ENCODE results near the gene OR7A10.

The OR7A10 gene

GRCh38 chr19:14848822-14849221 lies at the start of gene OR7A10:
Gene OR7A10 (minus strand): TSS chr19:14848922. CDS start chr19:14841877, 7,045 bp downstream.
- no peak for DNase-seq

- no peak for DNase-seq
Measured at GRCh38 chr19:14890643-14891379, 42.1 kb upstream of the OR7A10 start.

- DNase-seq: no peak
Measured at GRCh38 chr19:14889994-14890642, 41.4 kb upstream of the OR7A10 start.

GRCh38 chr19:14886032-14886431 lies 37.3 kb upstream of the OR7A10 start, which contains the start of gene OR7A17:
Gene OR7A17 (minus strand): TSS chr19:14886132. CDS start chr19:14881355, 4,777 bp downstream.
- DNase-seq: no peak

GRCh38 chr19:14871619-14872230 lies 23.0 kb upstream of the OR7A10 start:
- DNase-seq: no peak

DNA sequence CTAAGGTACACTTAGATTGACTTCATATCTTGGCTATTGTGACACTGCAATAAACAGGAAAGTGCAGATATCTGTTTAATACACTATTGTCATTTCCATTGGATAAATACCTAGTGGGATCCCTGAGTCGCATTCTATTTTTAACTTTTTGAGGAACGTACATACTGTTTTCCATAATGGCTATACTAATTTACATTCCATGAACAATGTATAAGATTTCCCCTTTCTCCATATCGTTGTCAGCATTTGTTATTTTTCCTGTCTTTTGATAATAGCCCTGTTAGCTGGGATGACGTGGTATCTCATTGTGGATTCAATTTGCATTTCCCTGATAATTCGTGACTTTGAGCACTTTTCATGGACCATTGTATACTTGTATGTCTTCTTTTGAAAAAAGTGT lies 19.8 kb upstream of the OR7A10 start:
- no peak for DNase-seq

- DNase-seq: no peak
Measured at GRCh38 chr19:14843578-14843977, 5.1 kb downstream of the OR7A10 start.

GRCh38 chr19:14843169-14843568 lies 5.6 kb downstream of the OR7A10 start:
- DNase-seq: no peak

GRCh38 chr19:14840206-14840605 lies 8.5 kb downstream of the OR7A10 start:
- DNase-seq: no peak

DNA sequence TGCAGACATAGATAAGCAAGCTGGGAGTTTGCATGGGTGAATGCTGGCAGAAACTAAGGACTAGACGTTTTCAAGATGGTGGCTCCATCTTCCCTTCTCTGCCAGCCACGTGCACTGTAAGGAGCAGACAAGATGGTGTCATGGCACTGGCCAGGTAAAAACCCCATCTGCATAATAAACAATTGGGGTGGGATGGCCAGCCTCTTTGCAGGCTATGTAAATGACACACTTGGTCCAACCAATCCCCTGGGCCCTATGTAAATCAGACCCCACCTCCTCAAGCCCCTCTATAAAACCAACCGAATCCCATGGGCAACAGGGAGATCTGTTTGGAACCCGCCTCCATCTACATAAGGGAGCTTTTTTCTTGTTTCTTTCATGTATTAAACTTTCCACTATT lies 11.3 kb downstream of the OR7A10 start:
- DNase-seq: no peak

- peak; percentile 63 for DNase-seq
Measured at GRCh38 chr19:14835011-14835410, 13.7 kb downstream of the OR7A10 start, which contains the start of the genes OR7A5 and OR7C1. Gene OR7A5 (minus strand): TSS chr19:14835185. CDS start chr19:14828241, 6,944 bp downstream. Gene OR7C1 (minus strand): TSS chr19:14835185. CDS start chr19:14800136, 35,049 bp downstream.

- no peak for DNase-seq
Measured at GRCh38 chr19:14830702-14831101, 18.0 kb downstream of the OR7A10 start.

- no peak for DNase-seq
Measured at GRCh38 chr19:14826006-14826405, 22.7 kb downstream of the OR7A10 start.

DNA sequence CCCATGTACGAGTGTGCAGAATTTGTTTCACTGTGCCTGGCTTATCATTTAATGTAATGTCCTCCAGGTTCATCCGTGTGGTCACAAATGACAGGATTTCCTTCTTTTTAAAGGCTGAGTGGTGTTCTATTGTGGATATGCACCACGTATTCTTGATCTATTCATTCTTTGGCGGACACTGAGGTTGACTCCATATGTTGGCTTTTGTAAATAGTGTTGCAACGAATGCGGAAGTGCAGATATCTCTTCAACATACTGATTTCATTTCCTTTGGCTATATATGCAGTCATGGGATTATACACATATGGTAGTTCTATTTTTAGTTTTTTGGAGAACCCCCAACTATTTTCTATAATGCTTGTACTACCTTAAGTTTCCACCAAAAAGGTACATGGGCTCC lies 26.8 kb downstream of the OR7A10 start:
- no peak for DNase-seq

DNA sequence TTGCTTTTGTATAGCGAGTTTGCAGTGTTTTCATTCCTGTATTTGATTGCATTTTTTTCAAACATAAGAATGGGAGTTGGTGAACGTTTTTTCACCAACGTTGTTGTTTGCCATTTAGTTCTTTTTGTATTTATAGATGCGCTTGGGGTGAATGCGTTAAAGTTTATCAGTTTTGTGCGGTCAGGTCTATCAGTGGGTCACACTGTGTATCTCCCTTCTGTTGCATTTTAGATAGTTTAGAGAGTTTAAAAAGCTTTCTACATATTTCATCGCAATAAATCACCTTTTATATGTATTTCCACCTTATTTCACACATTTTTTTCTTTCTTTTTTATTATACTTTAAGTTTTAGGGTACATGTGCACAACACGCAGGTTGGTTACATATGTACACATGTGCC lies 30.1 kb downstream of the OR7A10 start:
- no peak for DNase-seq

DNA sequence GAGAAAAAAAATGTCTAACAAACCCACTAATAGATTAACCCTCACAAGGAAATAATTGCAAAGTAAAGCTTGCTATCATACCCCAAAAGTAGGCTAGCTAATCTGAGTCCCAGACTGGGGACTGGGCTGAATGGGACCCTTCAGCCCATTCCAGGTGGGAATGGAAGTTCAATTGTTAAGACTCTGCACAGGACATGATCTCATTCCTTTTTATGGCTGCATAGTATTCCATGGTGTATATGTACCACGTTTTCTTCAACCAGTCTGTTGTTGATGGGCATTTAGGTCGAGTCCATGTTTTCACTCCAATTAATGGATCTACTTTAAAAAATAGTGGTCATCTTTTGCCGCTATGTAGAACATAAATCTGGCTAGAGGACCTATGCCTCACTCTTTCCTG lies 31.7 kb downstream of the OR7A10 start:
- no peak for DNase-seq

DNA sequence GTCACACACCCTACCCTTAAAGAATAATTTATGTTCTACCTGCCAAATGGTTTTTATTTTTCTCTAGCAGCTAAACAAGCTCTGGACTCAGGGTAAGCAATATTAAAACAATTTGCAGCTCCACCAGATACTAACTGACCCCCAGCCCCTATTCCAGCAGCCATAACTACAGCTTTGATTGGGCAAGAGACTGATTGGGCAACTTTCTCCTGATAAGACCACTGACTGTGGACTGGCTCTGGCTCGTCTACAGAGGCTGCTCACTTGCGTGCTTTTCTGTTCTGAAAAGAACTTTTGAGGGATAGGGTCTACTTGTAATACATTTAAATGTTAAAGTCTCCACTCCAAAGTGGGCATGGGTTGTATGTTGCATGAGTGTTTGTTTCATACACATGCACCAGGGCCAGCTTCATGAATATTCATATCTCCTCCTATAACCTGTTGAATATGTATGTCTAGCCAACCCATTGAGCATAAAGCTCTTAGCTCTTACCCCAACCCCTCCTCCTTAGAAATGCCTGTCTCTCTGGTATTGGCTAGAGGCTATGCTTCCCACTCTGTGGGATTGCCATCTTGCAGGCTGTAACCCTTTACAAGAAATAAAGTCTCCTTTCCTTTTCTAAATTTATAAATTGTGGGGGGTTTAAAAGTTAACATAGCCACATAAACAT lies 33.6 kb downstream of the OR7A10 start:
- no peak for DNase-seq

- no peak for DNase-seq
Measured at GRCh38 chr19:14809272-14810057, 39.3 kb downstream of the OR7A10 start.

DNA sequence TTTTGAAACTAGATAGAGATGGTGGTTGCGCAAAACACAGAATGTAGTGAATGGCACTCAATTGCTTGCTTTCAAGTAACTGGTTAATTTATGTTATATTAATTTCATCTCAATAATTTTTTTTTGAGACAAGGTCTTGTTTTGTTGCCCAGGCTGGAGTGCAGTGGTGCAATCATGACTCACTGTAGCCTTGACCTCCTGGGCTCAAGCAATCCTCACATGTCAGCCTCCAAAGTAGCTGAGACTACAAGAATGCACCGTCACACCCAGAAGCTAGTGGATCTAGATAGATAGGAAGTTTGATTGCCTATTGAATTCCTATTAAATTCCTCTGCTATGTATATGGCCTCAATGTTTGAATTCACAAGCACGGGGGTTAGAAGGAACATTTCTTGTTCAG lies 44.0 kb downstream of the OR7A10 start:
- DNase-seq: no peak

GRCh38 chr19:14798760-14799159 lies 50.0 kb downstream of the OR7A10 start:
- no peak for DNase-seq

DNA sequence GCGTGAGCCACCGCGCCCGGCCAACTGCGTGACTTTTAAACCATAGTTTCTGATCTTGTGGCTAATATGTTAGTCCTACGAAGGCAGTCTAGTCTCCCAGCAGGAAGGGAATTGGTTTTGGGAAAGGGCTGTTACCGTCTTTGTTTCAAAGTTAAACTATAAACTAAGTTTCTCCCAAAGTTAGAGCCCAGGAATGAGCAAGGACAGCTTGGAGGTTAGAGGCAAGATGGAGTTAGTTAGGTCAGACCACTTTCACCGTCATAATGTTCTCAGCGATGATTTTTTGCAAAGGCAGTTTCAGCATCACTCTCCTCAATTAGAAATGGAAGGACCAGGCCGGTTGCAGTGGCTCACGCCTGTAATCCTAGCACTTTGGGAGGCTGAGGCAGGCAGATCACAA lies 52.7 kb downstream of the OR7A10 start:
- DNase-seq: no peak

DNA sequence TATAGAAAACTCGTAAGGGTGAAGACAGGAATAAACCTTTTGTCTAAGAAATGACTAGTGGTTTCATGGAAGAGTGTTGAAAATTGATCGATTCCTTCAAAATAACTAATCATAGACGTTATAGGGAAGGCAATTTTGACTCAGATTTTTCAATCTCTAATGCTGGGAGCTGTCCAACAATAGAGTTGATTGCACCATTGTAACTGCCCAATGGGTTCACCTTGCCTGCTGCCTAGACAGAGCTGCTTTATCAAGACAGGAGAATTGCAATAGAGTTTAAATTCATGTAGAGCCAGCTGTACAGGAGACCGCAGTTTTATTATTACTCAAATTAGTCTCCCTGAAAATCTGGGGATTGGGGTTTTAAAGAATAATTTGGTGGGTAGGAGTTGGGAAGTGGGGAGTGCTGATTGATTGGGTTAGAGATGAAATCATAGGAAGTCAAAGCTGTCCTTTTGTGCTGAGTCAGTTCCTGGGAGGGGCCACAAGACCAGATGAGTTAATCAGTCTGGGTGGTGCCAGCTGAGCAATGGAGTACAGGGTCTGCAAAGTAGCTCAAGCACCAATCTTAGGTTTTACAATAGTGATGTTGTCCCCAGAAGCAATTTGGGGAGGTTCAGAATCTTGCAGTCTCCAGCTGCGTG lies 53.5 kb downstream of the OR7A10 start:
- no peak for DNase-seq
